Ovary (tissue), 9 donors: ENCODE results near the gene GSKIP. TPM values are rescaled to one million over a fixed set of nuclear protein-coding genes. Genes with fewer than 3 reads are reported as not detected.

ENCODE experiments used
- DNase-seq, 5 donors: peaks; one replicate each; pipeline ENCODE4 v3.0.0-alpha.2; 2019 to 2020
- H3K27ac ChIP-seq, 2 donors: fragments of 200-600 bp; one replicate each; pipeline versions ENCODE4 v1.5.1 to v1.8.0; 2019 to 2022
- H3K27me3 ChIP-seq: fragments of 200-600 bp; one replicate; pipeline ENCODE4 v1.8.0; 2022
- H3K36me3 ChIP-seq: fragments of 200-600 bp; sonication (generic); one replicate; pipeline ENCODE4 v1.5.1; 2019
- H3K4me1 ChIP-seq: one replicate; pipeline ENCODE4 v1.8.1; 2013; ENCODE audit warnings: mild to moderate bottlenecking, moderate library complexity; ENCODE audit not compliant: insufficient read depth
- H3K4me3 ChIP-seq: fragments of 200-600 bp; sonication (generic); one replicate; pipeline ENCODE4 v1.5.1; 2017
- H3K9me3 ChIP-seq, 2 donors: fragments of 200-600 bp in 1 of 2; sonication (generic) in 1 of 2; one replicate each; pipeline versions ENCODE4 v1.5.1 to v1.8.1; 2013 to 2019; ENCODE audit warnings: mild to moderate bottlenecking in 1 of 2, moderate library complexity in 1 of 2
- EP300 ChIP-seq: sonication (generic); formaldehyde crosslinking; IDR thresholded peaks from one replicate; pipeline ENCODE4 v1.6.1; 2017; ENCODE audit warnings: antibody characterized with exemption
- POLR2A ChIP-seq: fragments of 450-650 bp; IDR thresholded peaks from one replicate; pipeline ENCODE4 v1.6.1; 2017; ENCODE audit warnings: antibody characterized with exemption, mild to moderate bottlenecking, moderate library complexity
- WGBS, 3 donors: extraction: QIAGEN DNeasy Blood & Tissue Kit in 1 of 3; methylation state at CpG; one replicate each; pipeline versions ENCODE4 v1.1.5 to v1.1.7; 2013 to 2017; 5-methylcytosine and 5-hydroxymethylcytosine counted together
- intact Hi-C, 4 donors: fragments of 100-400 bp; cut with DNase I; formaldehyde crosslinking; loops; one replicate each; pipeline versions ENCODE4 v1.11.0 to v1.15.1; 2022 to 2023
- polyA plus RNA-seq, 2 donors: library from polyadenylated mRNA; stranded (reverse); fragments of 200-250 nt in 1 of 2; fragments of 350-450 nt in 1 of 2; fragmentation: Illumina TruSeq in 1 of 2; extraction: RNeasy Lipid Tissue Mini Kit (QIAGEN cat#74804) in 1 of 2; gene quantifications; one replicate each; pipeline ENCODE4 v1.2.3, GENCODE V29; 2013 to 2014
- total RNA-seq, 7 donors: library from RNA; depleted of rRNA in 2 of 7; stranded (reverse); fragments of >200 nt in 2 of 7; fragmentation: NEBNext Ultra II Directional in 3 of 7; extraction: Animal tissue kit (Norgen Biotek cat#: 25700) in 3 of 7; gene quantifications; one replicate each; pipeline versions ENCODE4 v1.1.0 to v1.2.4, GENCODE V29; 2016 to 2023
- TF ChIP-seq, protein P1 (sequence below), 3 donors: fragments of 450-650 bp in 2 of 3; fragments of 200-600 bp in 1 of 3; IDR thresholded peaks; one replicate each; pipeline versions ENCODE4 v1.5.1 to v1.8.0; 2016 to 2022; ENCODE audit warnings: antibody characterized with exemption in 3 of 3, mild to moderate bottlenecking in 1 of 3
- donor health status: DM: no; HTN: no; CAD: no; lungs with moderate emphysema.
- donor health status: DM: no; HTN: no; CAD: no.
- donor health status: Bipolar disorder and iron deficiency.
- donor health status: DM: yes; HTN: yes; CAD: no.
- donor health status: DM: no; HTN: no; CAD: no.
- donor health status: DM: yes; HTN: yes; CAD: no.

The GSKIP gene
- total and polyA plus RNA-seq, 9 donors: 6.3 to 15.4 (median 10.1) TPM

DNA sequence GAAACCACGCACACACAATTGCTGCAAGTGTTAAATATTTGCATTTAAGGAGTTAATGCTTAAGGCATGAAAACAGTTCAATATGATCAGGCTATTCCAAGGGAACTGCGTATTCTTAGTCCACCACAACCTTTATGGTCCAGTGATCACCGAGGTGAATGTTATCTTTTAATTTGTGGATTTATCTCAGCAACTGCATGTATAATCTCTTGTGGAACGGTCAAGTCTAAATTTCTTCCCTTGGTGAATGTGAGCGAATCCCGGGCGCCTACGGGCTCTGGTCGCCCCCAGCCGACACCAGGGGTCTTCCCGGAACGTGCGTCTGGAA is 27.6 kb downstream of the GSKIP start:
- Histone ChIP-seq H3K4me1 (peaks cover 5% of the 10 kb centered on the region), H3K9me3 (no peaks in the 10 kb centered on the region), H3K27me3 (no peaks in the 10 kb centered on the region), H3K4me3 (peak overlapping the region; percentile 54), H3K36me3 (no peaks in the 10 kb centered on the region), H3K27ac (no peak overlapping the region)
- 2 to 6% (median 3%) methylated on average over 13 of the region's 13 CpGs for WGBS, 3 donors
- DNase-seq: no peak
- TF ChIP-seq POLR2A: no peak
- no peak for TF ChIP-seq EP300
- TF ChIP-seq, protein P1, sequence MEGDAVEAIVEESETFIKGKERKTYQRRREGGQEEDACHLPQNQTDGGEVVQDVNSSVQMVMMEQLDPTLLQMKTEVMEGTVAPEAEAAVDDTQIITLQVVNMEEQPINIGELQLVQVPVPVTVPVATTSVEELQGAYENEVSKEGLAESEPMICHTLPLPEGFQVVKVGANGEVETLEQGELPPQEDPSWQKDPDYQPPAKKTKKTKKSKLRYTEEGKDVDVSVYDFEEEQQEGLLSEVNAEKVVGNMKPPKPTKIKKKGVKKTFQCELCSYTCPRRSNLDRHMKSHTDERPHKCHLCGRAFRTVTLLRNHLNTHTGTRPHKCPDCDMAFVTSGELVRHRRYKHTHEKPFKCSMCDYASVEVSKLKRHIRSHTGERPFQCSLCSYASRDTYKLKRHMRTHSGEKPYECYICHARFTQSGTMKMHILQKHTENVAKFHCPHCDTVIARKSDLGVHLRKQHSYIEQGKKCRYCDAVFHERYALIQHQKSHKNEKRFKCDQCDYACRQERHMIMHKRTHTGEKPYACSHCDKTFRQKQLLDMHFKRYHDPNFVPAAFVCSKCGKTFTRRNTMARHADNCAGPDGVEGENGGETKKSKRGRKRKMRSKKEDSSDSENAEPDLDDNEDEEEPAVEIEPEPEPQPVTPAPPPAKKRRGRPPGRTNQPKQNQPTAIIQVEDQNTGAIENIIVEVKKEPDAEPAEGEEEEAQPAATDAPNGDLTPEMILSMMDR (IDR thresholded peaks at IDR 0.05): no peak
- intact Hi-C loops: no loop called here

DNA sequence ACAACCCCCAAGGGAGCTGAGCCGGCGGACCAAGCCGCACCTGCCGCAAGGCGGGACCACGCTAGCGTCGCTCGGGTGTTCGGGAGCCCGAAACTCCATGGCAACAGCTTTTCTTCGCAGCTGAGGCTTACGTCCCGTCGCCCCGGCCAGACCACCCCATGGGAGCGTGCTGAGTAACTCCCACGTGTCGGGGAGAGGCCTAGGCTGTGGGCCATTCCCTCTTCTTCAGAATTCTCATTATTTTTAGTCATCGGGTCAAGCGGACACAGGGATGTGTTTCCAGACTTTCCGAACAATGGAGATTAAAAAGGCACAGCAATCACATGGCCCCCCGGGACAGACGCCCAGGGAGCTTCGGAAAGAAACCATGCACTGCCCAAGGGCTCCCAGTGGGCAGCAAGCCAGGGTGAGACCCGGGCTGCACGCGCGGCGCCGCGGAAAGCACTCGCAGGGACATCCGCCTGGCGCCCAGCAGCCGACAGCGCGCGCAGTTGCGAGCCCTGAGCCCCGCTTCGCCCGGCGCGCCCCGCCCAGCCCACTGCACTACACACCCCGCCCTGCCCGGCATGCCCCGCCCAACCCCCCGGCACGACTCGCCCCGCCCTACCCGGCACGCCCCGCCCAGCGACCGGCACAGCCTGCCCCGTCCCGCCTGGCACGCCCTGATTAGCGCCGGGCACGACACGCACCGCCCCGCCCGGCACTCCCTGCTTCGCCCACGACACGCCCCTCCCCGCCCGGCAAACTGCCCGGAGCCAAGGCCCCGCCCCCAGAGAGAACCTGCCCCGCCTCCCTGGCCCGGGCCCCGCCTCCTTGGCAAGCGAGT is 28.2 kb downstream of the GSKIP start:
- Histone ChIP-seq H3K9me3 (no peaks in the 10 kb centered on the region), H3K27ac (no peak overlapping the region), H3K27me3 (no peaks in the 10 kb centered on the region), H3K36me3 (no peaks in the 10 kb centered on the region), H3K4me1 (peaks cover 5% of the 10 kb centered on the region), H3K4me3 (peak overlapping the region; percentile 54)
- WGBS, 3 donors: 0 to 1% (median 1%) methylated on average over 37 to 79 of the region's 79 CpGs
- peak; percentile 90 to 96 (median 95) for DNase-seq
- TF ChIP-seq, protein P1 (IDR thresholded peaks at IDR 0.05): no peak
- TF ChIP-seq EP300 (no peak), POLR2A (no peak)
- intact Hi-C loops: no loop called here

DNA sequence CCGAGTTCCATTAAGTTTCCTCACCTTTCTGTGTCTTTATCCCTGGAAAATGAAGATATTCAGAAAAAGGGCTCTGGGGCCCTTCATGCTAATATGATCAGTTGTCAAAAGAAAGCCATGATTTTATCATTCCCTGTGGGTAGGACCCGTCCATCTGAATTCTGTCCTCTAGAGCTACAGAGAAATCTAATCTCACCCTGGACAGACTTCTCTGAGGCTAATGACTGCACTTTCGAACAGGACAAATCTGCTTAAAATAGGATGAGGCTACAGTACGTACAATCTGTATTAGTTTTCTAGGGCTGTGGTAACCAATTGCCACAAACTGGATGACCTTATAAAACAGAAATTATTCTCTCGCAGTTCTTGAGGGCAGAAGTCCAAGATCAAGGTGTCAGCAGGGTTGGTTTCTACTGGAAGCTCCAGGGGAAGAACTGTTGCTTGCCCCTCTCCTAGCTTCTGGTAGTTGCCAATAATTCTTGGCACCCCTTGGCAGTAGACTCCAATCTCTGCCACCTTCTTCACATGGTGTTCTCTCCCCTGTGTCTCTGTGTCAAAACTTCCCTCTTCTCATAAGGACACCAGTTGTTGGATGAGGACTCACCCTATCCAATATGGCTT is 29.9 kb downstream of the GSKIP start:
- Histone ChIP-seq H3K27me3 (no peaks in the 10 kb centered on the region), H3K4me1 (peaks cover 5% of the 10 kb centered on the region), H3K36me3 (no peaks in the 10 kb centered on the region), H3K9me3 (no peaks in the 10 kb centered on the region), H3K27ac (no peak overlapping the region), H3K4me3 (no peak overlapping the region)
- TF ChIP-seq, protein P1 (IDR thresholded peaks at IDR 0.05): no peak
- TF ChIP-seq POLR2A (no peak), EP300 (no peak)
- DNase-seq: no peak
- WGBS, 3 donors: 78 to 92% (median 91%) methylated on average over 5 of the region's 5 CpGs
- intact Hi-C loops: no loop called here

DNA sequence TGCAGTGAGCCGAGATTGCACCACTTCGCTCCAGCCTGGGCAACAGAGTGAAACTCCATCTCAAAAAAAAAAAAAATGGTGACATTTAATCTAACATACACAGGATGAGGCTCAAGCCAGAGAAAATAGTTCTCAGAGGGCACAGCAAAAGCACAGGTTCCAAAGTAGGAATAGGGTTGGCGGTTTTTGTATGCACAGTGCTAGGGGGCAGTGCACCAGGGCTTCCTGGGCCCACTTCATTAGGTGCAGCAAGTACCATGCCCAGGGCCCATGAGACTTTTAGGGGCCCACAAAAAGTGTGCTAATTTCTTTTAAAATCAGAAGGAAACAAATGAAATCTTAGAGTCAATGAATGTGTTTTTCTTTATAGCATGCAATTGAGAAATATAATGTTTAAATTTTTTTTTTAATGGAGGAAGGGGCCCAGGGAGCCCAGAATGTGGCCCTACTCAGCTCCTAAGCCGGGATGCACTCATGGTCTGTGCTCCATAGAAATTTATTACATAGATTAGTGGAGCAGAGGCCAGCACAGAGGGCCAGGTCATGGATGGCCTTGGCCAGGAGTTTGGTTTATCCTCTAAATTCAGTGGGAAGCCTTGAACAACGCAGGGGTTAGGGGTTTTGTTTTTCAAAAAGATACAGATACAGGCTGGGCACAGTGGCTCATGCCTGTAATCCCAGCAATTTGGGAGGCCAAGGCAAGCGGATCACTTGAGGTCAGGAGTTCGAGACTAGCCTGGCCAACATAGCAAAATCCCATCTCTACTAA is 30.9 kb downstream of the GSKIP start:
- TF ChIP-seq EP300 (no peak), POLR2A (no peak)
- TF ChIP-seq, protein P1 (IDR thresholded peaks at IDR 0.05): no peak
- no peaks in the 10 kb centered on the region for H3K9me3 ChIP-seq
- H3K27me3 ChIP-seq: no peaks in the 10 kb centered on the region
- no peak overlapping the region for H3K4me3 ChIP-seq
- H3K4me1 ChIP-seq: peaks cover 5% of the 10 kb centered on the region
- intact Hi-C loops: no loop called here
- no peak for DNase-seq
- no peaks in the 10 kb centered on the region for H3K36me3 ChIP-seq
- no peak overlapping the region for H3K27ac ChIP-seq
- 67 to 79% (median 71%) methylated on average over 7 of the region's 7 CpGs for WGBS, 3 donors
